Activated naive CD8-positive, alpha-beta T cell treated with anti-CD3 and anti-CD28 coated beads, Interleukin-2, amount 50 U/mL, for 24 hours (primary cell): Measurements from ENCODE around the gene TLCD1.

Source experiments
- ATAC-seq: fragments of 150-1000 bp; cut with Tn5 transposase; one replicate; pipeline ENCODE4 v1.10.0; 2021
- DNase-seq: peaks from one replicate; pipeline ENCODE4 v3.0.0; 2021
- H3K27ac Mint-ChIP-seq: one replicate; pipeline ENCODE4 v1.8.0; 2021; ENCODE audit warnings: mild to moderate bottlenecking, mixed read lengths
- H3K27me3 Mint-ChIP-seq: one replicate; pipeline ENCODE4 v1.8.0; 2021; ENCODE audit warnings: mixed read lengths
- H3K36me3 Mint-ChIP-seq: one replicate; pipeline ENCODE4 v1.8.0; 2021; ENCODE audit warnings: low read depth, mixed read lengths
- H3K4me1 Mint-ChIP-seq: one replicate; pipeline ENCODE4 v1.8.0; 2021; ENCODE audit warnings: mixed read lengths
- H3K4me3 Mint-ChIP-seq: one replicate; pipeline ENCODE4 v1.8.0; 2021; ENCODE audit warnings: mild to moderate bottlenecking, moderate library complexity, mixed read lengths
- H3K9me3 Mint-ChIP-seq: one replicate; pipeline ENCODE4 v1.8.0; 2021; ENCODE audit warnings: mixed read lengths

TLCD1 gene

GRCh38 chr17:28716740-28717577 lies 9.1 kb downstream of the TLCD1 start:
- no peaks in the 10 kb centered on the region for H3K9me3 Mint-ChIP-seq
- no peak for ATAC-seq
- H3K4me1 Mint-ChIP-seq = peaks cover 41% of the 10 kb centered on the region
- no peak for DNase-seq
- no peak overlapping the region for H3K27ac Mint-ChIP-seq
- H3K4me3 Mint-ChIP-seq = peak overlapping the region; percentile 36
- peaks cover 22% of the 10 kb centered on the region for H3K36me3 Mint-ChIP-seq
- H3K27me3 Mint-ChIP-seq = peaks cover 20% of the 10 kb centered on the region

GRCh38 chr17:28715217-28715616 lies 10.8 kb downstream of the TLCD1 start:
- peaks cover 40% of the 10 kb centered on the region for H3K4me1 Mint-ChIP-seq
- H3K9me3 Mint-ChIP-seq = no peaks in the 10 kb centered on the region
- no peak for ATAC-seq
- no peak overlapping the region for H3K4me3 Mint-ChIP-seq
- peaks cover 20% of the 10 kb centered on the region for H3K27me3 Mint-ChIP-seq
- H3K27ac Mint-ChIP-seq = no peak overlapping the region
- peaks cover 5% of the 10 kb centered on the region for H3K36me3 Mint-ChIP-seq
- DNase-seq = no peak

GRCh38 chr17:28714281-28714680 lies 11.8 kb downstream of the TLCD1 start:
- Mint-ChIP-seq H3K4me3 (no peak overlapping the region), H3K9me3 (no peaks in the 10 kb centered on the region), H3K27me3 (peaks cover 20% of the 10 kb centered on the region), H3K4me1 (peaks cover 33% of the 10 kb centered on the region), H3K27ac (no peak overlapping the region), H3K36me3 (no peaks in the 10 kb centered on the region)
- no peak for ATAC-seq
- DNase-seq = no peak

GRCh38 chr17:28712705-28713415 lies 13.2 kb downstream of the TLCD1 start:
- peaks cover 3% of the 10 kb centered on the region for H3K36me3 Mint-ChIP-seq
- ATAC-seq = no peak
- peaks cover 20% of the 10 kb centered on the region for H3K4me1 Mint-ChIP-seq
- no peaks in the 10 kb centered on the region for H3K9me3 Mint-ChIP-seq
- H3K27me3 Mint-ChIP-seq = peaks cover 17% of the 10 kb centered on the region
- peak overlapping the region; percentile 83 for H3K4me3 Mint-ChIP-seq
- no peak for DNase-seq
- peak overlapping the region; percentile 89 for H3K27ac Mint-ChIP-seq

- H3K36me3 Mint-ChIP-seq = peaks cover 3% of the 10 kb centered on the region
- H3K4me3 Mint-ChIP-seq = peak overlapping the region; percentile 83
- DNase-seq (peak; percentile 79), ATAC-seq (peak; percentile 60)
- H3K27ac Mint-ChIP-seq = peak overlapping the region; percentile 89
- peaks cover 16% of the 10 kb centered on the region for H3K27me3 Mint-ChIP-seq
- peaks cover 20% of the 10 kb centered on the region for H3K4me1 Mint-ChIP-seq
- H3K9me3 Mint-ChIP-seq = no peaks in the 10 kb centered on the region
Observed at GRCh38 chr17:28712032-28712704, 13.9 kb downstream of the TLCD1 start.

GRCh38 chr17:28711723-28712031 lies 14.4 kb downstream of the TLCD1 start, which contains the start of gene PROCA1:
TSS of gene PROCA1 (minus strand) at chr17:28711888. CDS start at chr17:28711660, 228 bp downstream.
- peak within 1 kb of the TSS; percentile 83 for H3K4me3 Mint-ChIP-seq
- H3K36me3 Mint-ChIP-seq = peaks cover 3% of the 10 kb centered on the region
- no peaks in the 10 kb centered on the region for H3K9me3 Mint-ChIP-seq
- peak within 1 kb of the TSS; percentile 89 for H3K27ac Mint-ChIP-seq
- ATAC-seq = peak; percentile 16
- peaks cover 16% of the 10 kb centered on the region for H3K27me3 Mint-ChIP-seq
- peaks cover 20% of the 10 kb centered on the region for H3K4me1 Mint-ChIP-seq
- no peak for DNase-seq

- Mint-ChIP-seq H3K36me3 (peaks cover 3% of the 10 kb centered on the region), H3K9me3 (no peaks in the 10 kb centered on the region), H3K4me1 (peaks cover 17% of the 10 kb centered on the region), H3K27ac (peak overlapping the region; percentile 89), H3K27me3 (peaks cover 13% of the 10 kb centered on the region), H3K4me3 (peak overlapping the region; percentile 83)
- DNase-seq (peak; percentile 95), ATAC-seq (peak; percentile 87)
Observed at GRCh38 chr17:28710861-28711722, 14.9 kb downstream of the TLCD1 start.

- no peak overlapping the region for H3K4me3 Mint-ChIP-seq
- no peaks in the 10 kb centered on the region for H3K9me3 Mint-ChIP-seq
- H3K27ac Mint-ChIP-seq = peak overlapping the region; percentile 7
- H3K4me1 Mint-ChIP-seq = peaks cover 14% of the 10 kb centered on the region
- H3K27me3 Mint-ChIP-seq = no peaks in the 10 kb centered on the region
- DNase-seq = no peak
- H3K36me3 Mint-ChIP-seq = peaks cover 12% of the 10 kb centered on the region
- no peak for ATAC-seq
Observed at GRCh38 chr17:28707339-28707720, 18.7 kb downstream of the TLCD1 start.

- ATAC-seq = no peak
- DNase-seq = no peak
- Mint-ChIP-seq H3K4me1 (peaks cover 8% of the 10 kb centered on the region), H3K27me3 (no peaks in the 10 kb centered on the region), H3K4me3 (no peak overlapping the region), H3K27ac (no peak overlapping the region), H3K36me3 (peaks cover 15% of the 10 kb centered on the region), H3K9me3 (no peaks in the 10 kb centered on the region)
Observed at GRCh38 chr17:28706471-28707338, 19.3 kb downstream of the TLCD1 start.

GRCh38 chr17:28705728-28706334 lies 20.2 kb downstream of the TLCD1 start:
- Mint-ChIP-seq H3K27me3 (no peaks in the 10 kb centered on the region), H3K9me3 (no peaks in the 10 kb centered on the region), H3K27ac (no peak overlapping the region), H3K36me3 (peaks cover 22% of the 10 kb centered on the region), H3K4me1 (peaks cover 3% of the 10 kb centered on the region), H3K4me3 (no peak overlapping the region)
- no peak for DNase-seq
- no peak for ATAC-seq

GRCh38 chr17:28705074-28705659 lies 20.9 kb downstream of the TLCD1 start:
- H3K27ac Mint-ChIP-seq = no peak overlapping the region
- peaks cover 26% of the 10 kb centered on the region for H3K36me3 Mint-ChIP-seq
- no peak for DNase-seq
- H3K4me1 Mint-ChIP-seq = no peaks in the 10 kb centered on the region
- ATAC-seq = no peak
- no peaks in the 10 kb centered on the region for H3K9me3 Mint-ChIP-seq
- no peak overlapping the region for H3K4me3 Mint-ChIP-seq
- H3K27me3 Mint-ChIP-seq = no peaks in the 10 kb centered on the region

GRCh38 chr17:28704219-28704858 lies 21.7 kb downstream of the TLCD1 start:
- Mint-ChIP-seq H3K9me3 (no peaks in the 10 kb centered on the region), H3K27me3 (no peaks in the 10 kb centered on the region), H3K4me3 (no peak overlapping the region), H3K27ac (no peak overlapping the region), H3K36me3 (peaks cover 31% of the 10 kb centered on the region), H3K4me1 (no peaks in the 10 kb centered on the region)
- ATAC-seq = no peak
- no peak for DNase-seq
